T-cell (primary cell): ENCODE measurements around the gene LINC00305. TPM values are rescaled to one million over a fixed set of nuclear protein-coding genes. Genes with fewer than 3 reads are reported as not detected.

ENCODE experiments used
- ATAC-seq, 4 experiments: fragments of 200-7000 bp in 3 of 4; fragments of 150-1000 bp in 1 of 4; cut with Tn5 transposase; replicated peaks in 1 of 4; 1 replicate in 3 of 4; 2 replicates in 1 of 4; pipeline ENCODE4 v1.10.0; 2021; ENCODE audit warnings: moderate library complexity in 3 of 4, mild to moderate bottlenecking in 2 of 4, moderate number of reproducible peaks in 1 of 4
- CTCF ChIA-PET, 2 donors: fragments of 300-600 bp; sonication (Branson Sonifier 250); formaldehyde crosslinking; loops; one replicate each; lab custom pipeline; 2022; ENCODE audit warnings: antibody characterized with exemption in 2 of 2; lab: Charles Lee
- POLR2A ChIA-PET, 2 donors: fragments of 300-600 bp; sonication (Branson Sonifier 250); formaldehyde crosslinking; loops; one replicate each; lab custom pipeline; 2022; ENCODE audit warnings: antibody characterized with exemption in 2 of 2; lab: Charles Lee
- DNase-seq, 35 experiments: peaks; one replicate each; pipeline versions ENCODE4 v3.0.0 to v3.0.0-alpha.2; 2013 to 2023
- H3K27ac ChIP-seq: one replicate; pipeline ENCODE4 v1.5.1; 2013; ENCODE audit warnings: low read length
- H3K27me3 ChIP-seq, 2 experiments: replicated peaks in 1 of 2; 1 replicate in 1 of 2; 2 replicates in 1 of 2; pipeline versions ENCODE4 v1.6.1 to v1.7.0; 2013; ENCODE audit warnings: low read length in 1 of 2, mixed read lengths in 1 of 2; ENCODE audit not compliant: control insufficient read depth in 2 of 2, insufficient read depth in 2 of 2; ENCODE audit errors: extremely low read depth in 1 of 2
- H3K36me3 ChIP-seq, 2 donors: 1 replicate in 1 of 2; 2 replicates in 1 of 2; pipeline versions ENCODE4 v1.6.1 to v1.7.0; 2013; ENCODE audit warnings: low read length in 1 of 2; ENCODE audit not compliant: control insufficient read depth in 2 of 2, insufficient read depth in 1 of 2; ENCODE audit errors: extremely low read depth in 1 of 2
- H3K4me1 ChIP-seq, 2 experiments: 1 replicate in 1 of 2; 2 replicates in 1 of 2; pipeline versions ENCODE4 v1.6.1 to v1.7.0; 2013; ENCODE audit warnings: low read length in 2 of 2, mixed read lengths in 1 of 2; ENCODE audit not compliant: insufficient read depth in 2 of 2, control insufficient read depth in 1 of 2; ENCODE audit errors: extremely low read depth in 1 of 2
- H3K4me3 ChIP-seq, 2 donors: 1 replicate in 1 of 2; 2 replicates in 1 of 2; pipeline versions ENCODE4 v1.5.1 to v1.7.0; 2013; ENCODE audit warnings: mild to moderate bottlenecking in 2 of 2, low read length in 1 of 2, moderate library complexity in 1 of 2; ENCODE audit not compliant: control insufficient read depth in 1 of 2; ENCODE audit errors: extremely low read depth in 1 of 2
- H3K9me3 ChIP-seq: 2 replicates; pipeline ENCODE4 v1.7.0; 2013
- H3K27ac Mint-ChIP-seq, 2 donors: one replicate each; pipeline ENCODE4 v1.8.0; 2020 to 2021; ENCODE audit warnings: mild to moderate bottlenecking in 2 of 2, mixed read lengths in 2 of 2
- H3K27me3 Mint-ChIP-seq, 2 donors: one replicate each; pipeline ENCODE4 v1.8.0; 2021 to 2022; ENCODE audit warnings: mixed read lengths in 2 of 2
- H3K36me3 Mint-ChIP-seq: one replicate; pipeline ENCODE4 v1.8.0; 2021; ENCODE audit warnings: mixed read lengths
- H3K4me1 Mint-ChIP-seq, 3 donors: one replicate each; pipeline ENCODE4 v1.8.0; 2020 to 2022; ENCODE audit warnings: mixed read lengths in 3 of 3, mild to moderate bottlenecking in 1 of 3
- H3K4me3 Mint-ChIP-seq, 3 donors: one replicate each; pipeline ENCODE4 v1.8.0; 2020 to 2022; ENCODE audit warnings: mild to moderate bottlenecking in 3 of 3, mixed read lengths in 3 of 3, moderate library complexity in 3 of 3
- H3K9me3 Mint-ChIP-seq, 3 donors: one replicate each; pipeline ENCODE4 v1.8.0; 2020 to 2022; ENCODE audit warnings: mixed read lengths in 3 of 3
- WGBS: methylation state at CpG from one replicate; pipeline ENCODE4 v1.1.5; 2013; ENCODE audit warnings: missing lambda C conversion rate; ENCODE audit not compliant: insufficient coverage; 5-methylcytosine and 5-hydroxymethylcytosine counted together
- total RNA-seq, 35 experiments: library from RNA in 6 of 35; stranded (reverse) in 6 of 35; fragments of 120-200 nt in 1 of 35; gene quantifications; one replicate each; pipeline versions ENCODE4 v1.2.1 to v1.2.4 and lab custom pipeline; 2013 to 2026

Gene LINC00305
- total RNA-seq, 5 donors from 2014 or later (not counting 1 experiment from before 2014, with no cell fraction given) = not detected

DNA sequence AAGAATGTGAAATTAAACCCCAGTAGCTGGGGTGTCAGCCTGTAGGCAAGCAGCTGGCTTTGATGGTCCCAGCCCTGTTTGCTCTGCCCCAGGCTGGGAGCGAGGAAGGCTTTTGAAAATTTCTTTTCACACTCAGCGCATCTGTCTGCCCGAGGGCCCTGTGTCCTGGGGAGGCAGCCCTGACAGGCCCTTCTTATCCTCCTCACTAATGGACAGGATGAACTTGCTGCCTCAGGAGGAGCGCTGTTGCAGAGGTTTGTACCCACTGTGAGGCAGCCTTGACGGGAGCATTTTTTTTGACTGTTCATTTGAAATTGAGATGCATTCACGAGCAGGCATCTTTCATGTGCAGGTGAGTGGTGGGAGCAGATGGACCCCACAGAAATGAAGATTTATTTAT lies 116.6 kb downstream of the LINC00305 start:
- ChIA-PET POLR2A (no interaction called here), CTCF (no interaction called here)
- no peaks in the 10 kb centered on the region for H3K9me3 Mint-ChIP-seq
- no peak overlapping the region for H3K4me3 Mint-ChIP-seq
- H3K9me3 ChIP-seq = no peaks in the 10 kb centered on the region
- H3K27me3 ChIP-seq = peaks cover 0 to 9% of the 10 kb centered on the region in 2 experiments
- H3K4me1 ChIP-seq = no peaks in the 10 kb centered on the region
- WGBS = 80% methylated on average over 2 of the region's 6 CpGs
- peaks cover 14 to 19% of the 10 kb centered on the region in 2 donors for H3K27me3 Mint-ChIP-seq
- DNase-seq (no peak), ATAC-seq (no peak)
- no peak overlapping the region for H3K27ac ChIP-seq
- H3K4me3 ChIP-seq = no peak overlapping the region
- no peak overlapping the region for H3K27ac Mint-ChIP-seq
- no peaks in the 10 kb centered on the region for H3K36me3 Mint-ChIP-seq
- no peaks in the 10 kb centered on the region for H3K4me1 Mint-ChIP-seq
- H3K36me3 ChIP-seq = no peaks in the 10 kb centered on the region

DNA sequence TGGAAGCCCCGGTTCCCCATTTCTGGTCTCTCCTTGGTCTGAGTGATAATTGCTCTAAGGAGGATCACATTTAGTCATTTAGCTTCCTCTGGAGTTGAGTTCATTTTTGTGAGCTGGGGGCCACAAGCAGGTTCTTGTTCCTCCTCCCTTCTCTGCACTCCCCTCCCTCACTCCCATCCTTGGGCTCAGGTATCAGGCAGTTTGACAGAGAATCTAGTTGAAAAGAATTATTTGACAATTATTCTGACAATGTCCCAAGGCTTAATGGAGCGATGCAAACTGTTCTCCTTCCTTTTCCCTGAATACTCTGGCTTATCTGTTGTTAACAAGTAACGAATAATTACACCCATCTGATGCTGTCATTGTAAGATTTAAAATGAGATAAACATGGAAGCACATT lies 117.5 kb downstream of the LINC00305 start:
- ChIA-PET POLR2A (no interaction called here), CTCF (no interaction called here)
- no peaks in the 10 kb centered on the region for H3K4me1 ChIP-seq
- H3K9me3 ChIP-seq = no peaks in the 10 kb centered on the region
- ATAC-seq (no peak), DNase-seq (no peak)
- H3K27me3 ChIP-seq = peaks cover 0 to 12% of the 10 kb centered on the region in 2 experiments
- H3K27ac ChIP-seq = no peak overlapping the region
- WGBS = no CpG with 5 or more reads among the region's 3 CpGs
- H3K36me3 ChIP-seq = no peaks in the 10 kb centered on the region
- peaks cover 18 to 19% of the 10 kb centered on the region in 2 donors for H3K27me3 Mint-ChIP-seq
- no peak overlapping the region for H3K4me3 ChIP-seq
- no peaks in the 10 kb centered on the region for H3K9me3 Mint-ChIP-seq
- H3K36me3 Mint-ChIP-seq = no peaks in the 10 kb centered on the region
- H3K4me1 Mint-ChIP-seq = no peaks in the 10 kb centered on the region
- no peak overlapping the region for H3K4me3 Mint-ChIP-seq
- H3K27ac Mint-ChIP-seq = no peak overlapping the region

Other genes with a start within 250 kb of the LINC00305 start
- not detected for gene SERPINB10, start 241.1 kb downstream of the LINC00305 start, total RNA-seq
- gene HMSD, start 199.8 kb downstream of the LINC00305 start, total RNA-seq = 1 to 10 TPM in 2 of 5 donors, under 1 TPM in 1, not detected in 2; 0.53 to 1.8 (median 1.6) TPM
- 10 to 100 TPM; 14.4 to 19.9 (median 14.7) TPM for gene SERPINB8, start 179.0 kb downstream of the LINC00305 start, total RNA-seq